GM12875 (cell line): ENCODE measurements around the gene ARPC2.

Source experiments
- H3K4me3 ChIP-seq: one replicate; pipeline ENCODE4 v1.5.1; 2011; ENCODE audit warnings: low read depth, low read length, control low read depth
- CTCF ChIP-seq: IDR thresholded peaks from 2 replicates; pipeline ENCODE4 v1.5.1; 2011; ENCODE audit warnings: low read depth, mild to moderate bottlenecking, control low read depth, inconsistent platforms, low read length, moderate library complexity, borderline replicate concordance; ENCODE audit not compliant: insufficient read depth

Gene ARPC2

GRCh38 chr2:218276986-218277755, 60.2 kb downstream of the ARPC2 start:
- H3K4me3 ChIP-seq = no peak overlapping the region
- TF ChIP-seq CTCF = no peak

- TF ChIP-seq CTCF = no peak
- H3K4me3 ChIP-seq = no peak overlapping the region
Measured at GRCh38 chr2:218277921-218278320, 60.9 kb downstream of the ARPC2 start.

GRCh38 chr2:218278531-218279360, 61.8 kb downstream of the ARPC2 start:
- no peak for TF ChIP-seq CTCF
- no peak overlapping the region for H3K4me3 ChIP-seq

- no peak for TF ChIP-seq CTCF
- no peak overlapping the region for H3K4me3 ChIP-seq
Measured at GRCh38 chr2:218280260-218280870, 63.4 kb downstream of the ARPC2 start.

- no peak overlapping the region for H3K4me3 ChIP-seq
- TF ChIP-seq CTCF = no peak
Measured at GRCh38 chr2:218281449-218281848, 64.5 kb downstream of the ARPC2 start.

GRCh38 chr2:218282173-218282991, 65.4 kb downstream of the ARPC2 start:
- no peak for TF ChIP-seq CTCF
- H3K4me3 ChIP-seq = no peak overlapping the region
